SK-N-SH treated with all-trans-retinoic acid at 6 μM for 48 hours (cell line): ENCODE data around the gene C1GALT1.

Experiments used
- ARNTL ChIP-seq: fragments of 450-650 bp; formaldehyde crosslinking; IDR thresholded peaks from 2 replicates; pipeline ENCODE4 v1.5.0; 2020; ENCODE audit warnings: low read depth, mild to moderate bottlenecking, moderate library complexity, borderline replicate concordance
- BACH2 ChIP-seq: fragments of 250-450 bp; sonication (Bioruptor Pico); IDR thresholded peaks from 2 replicates; pipeline ENCODE4 v1.9.0; 2021; ENCODE audit warnings: mild to moderate bottlenecking, borderline replicate concordance
- CREB5 ChIP-seq: fragments of 250-450 bp; sonication (Bioruptor Pico); IDR thresholded peaks from 2 replicates; pipeline ENCODE4 v1.5.1; 2020; ENCODE audit warnings: low read depth, mild to moderate bottlenecking, moderate library complexity
- OSR1 ChIP-seq: fragments of 250-450 bp; sonication (Bioruptor Pico); IDR thresholded peaks from 2 replicates; pipeline ENCODE4 v1.8.0; 2022; ENCODE audit warnings: moderate library complexity, mild to moderate bottlenecking, inconsistent platforms
- RARB ChIP-seq: fragments of 250-450 bp; sonication (Bioruptor Pico); IDR thresholded peaks from 2 replicates; pipeline ENCODE4 v1.8.0; 2021; ENCODE audit warnings: mild to moderate bottlenecking, moderate library complexity
- ZFP30 ChIP-seq: fragments of 450-650 bp; formaldehyde crosslinking; IDR thresholded peaks from 2 replicates; pipeline ENCODE4 v1.5.0; 2022; ENCODE audit warnings: mild to moderate bottlenecking, moderate library complexity

- TF ChIP-seq RARB (CRISPR knock-in tag): no peak
- TF ChIP-seq OSR1 (CRISPR knock-in tag): no peak
- no peak for TF ChIP-seq BACH2
- TF ChIP-seq ARNTL (CRISPR knock-in tag): no peak
- no peak for TF ChIP-seq CREB5 (CRISPR knock-in tag)
- TF ChIP-seq ZFP30 (CRISPR knock-in tag): no peak
Observed at GRCh38 chr7:7210475-7211237, 28.3 kb downstream of the C1GALT1 start.
